Hepatocyte (in vitro differentiated cells): Measurements from ENCODE around the gene OTOP2. TPM values are rescaled to one million over a fixed set of nuclear protein-coding genes. Genes with fewer than 3 reads are reported as not detected.

Experiments
- DNase-seq: peaks from one replicate; pipeline ENCODE4 v3.0.0-alpha.2; 2016; ENCODE audit warnings: low spot score
- H2AFZ ChIP-seq: fragments of 200-600 bp; sonication (generic); 2 replicates; pipeline ENCODE4 v1.6.0; 2016; ENCODE audit warnings: antibody characterized with exemption, mild to moderate bottlenecking
- H3K27ac ChIP-seq: fragments of 200-600 bp; sonication (generic); 2 replicates; pipeline ENCODE4 v1.5.1; 2016; ENCODE audit warnings: mild to moderate bottlenecking
- H3K27me3 ChIP-seq: fragments of 200-600 bp; sonication (generic); 2 replicates; pipeline ENCODE4 v1.6.1; 2016
- H3K36me3 ChIP-seq: fragments of 200-600 bp; sonication (generic); replicated peaks from 2 replicates; pipeline ENCODE4 v1.5.1; 2016; ENCODE audit warnings: low read depth; ENCODE audit not compliant: insufficient read depth
- H3K4me1 ChIP-seq: fragments of 200-600 bp; sonication (generic); 2 replicates; pipeline ENCODE4 v1.5.1; 2016; ENCODE audit warnings: mild to moderate bottlenecking, moderate library complexity; ENCODE audit not compliant: insufficient read depth
- H3K4me2 ChIP-seq: fragments of 200-600 bp; sonication (generic); 2 replicates; pipeline ENCODE4 v1.6.0; 2016
- H3K4me3 ChIP-seq: fragments of 200-600 bp; sonication (generic); 2 replicates; pipeline ENCODE4 v1.5.1; 2016; ENCODE audit warnings: mild to moderate bottlenecking
- H3K79me2 ChIP-seq: fragments of 200-600 bp; sonication (generic); 2 replicates; pipeline ENCODE4 v1.6.0; 2017; ENCODE audit warnings: mild to moderate bottlenecking
- H3K9me2 ChIP-seq: fragments of 200-600 bp; sonication (generic); replicated peaks from 2 replicates; pipeline ENCODE4 v1.6.0; 2017; ENCODE audit warnings: mild to moderate bottlenecking; ENCODE audit not compliant: insufficient read depth
- H3K9me3 ChIP-seq: fragments of 200-600 bp; sonication (generic); 2 replicates; pipeline ENCODE4 v1.5.1; 2016; ENCODE audit warnings: low read depth, mild to moderate bottlenecking
- H4K20me1 ChIP-seq: fragments of 200-600 bp; sonication (generic); 2 replicates; pipeline ENCODE4 v1.6.0; 2016; ENCODE audit warnings: mild to moderate bottlenecking; ENCODE audit not compliant: insufficient read depth, poor library complexity, severe bottlenecking
- CTCF ChIP-seq: fragments of 200-600 bp; sonication (generic); IDR thresholded peaks from 2 replicates; pipeline ENCODE4 v1.5.1; 2016; ENCODE audit warnings: antibody characterized with exemption, mild to moderate bottlenecking; ENCODE audit not compliant: poor library complexity
- EZH2 ChIP-seq: fragments of 200-600 bp; sonication (generic); IDR thresholded peaks from 2 replicates; pipeline ENCODE4 v1.6.1; 2016; ENCODE audit warnings: antibody characterized with exemption, mild to moderate bottlenecking, borderline replicate concordance
- EZH2phosphoT487 ChIP-seq: fragments of 200-600 bp; sonication (generic); IDR thresholded peaks from one replicate; pipeline ENCODE4 v1.6.1; 2018; ENCODE audit warnings: antibody characterized with exemption, mild to moderate bottlenecking, low read depth, moderate library complexity; ENCODE audit not compliant: unreplicated experiment, severe bottlenecking
- WGBS: methylation state at CpG from one replicate; pipeline ENCODE4 v1.1.6; 2016; ENCODE audit warnings: low lambda C conversion rate; ENCODE audit errors: missing lambda C conversion rate; 5-methylcytosine and 5-hydroxymethylcytosine counted together
- polyA plus RNA-seq: library from polyadenylated mRNA; unstranded; fragments of >200 nt; fragmentation: Nextera tagmentation; extraction: Ambion mirVana; gene quantifications from 2 replicates; pipeline ENCODE4 v1.2.1, GENCODE V29; 2016
- total RNA-seq: library from RNA; depleted of rRNA; stranded (reverse); fragments of >200 nt; gene quantifications from 2 replicates; pipeline ENCODE4 v1.2.3, GENCODE V29; 2014

Gene OTOP2
- total RNA-seq (0.16 and 1.1 TPM in 2 replicates), polyA plus RNA-seq (0.19 TPM in 1 of 2 replicates, not detected in the other)

GRCh38 chr17:74924250-74924948, at the start of gene OTOP2:
Gene OTOP2 (plus strand): TSS chr17:74924273. CDS start chr17:74924633, 360 bp downstream.
- Histone ChIP-seq H3K79me2 (no peaks in the 10 kb centered on the region), H3K4me1 (peaks cover 20% of the 10 kb centered on the region), H3K9me2 (no peaks in the 10 kb centered on the region), H2AFZ (peak within 1 kb of the TSS; percentile 74), H4K20me1 (no peaks in the 10 kb centered on the region), H3K27me3 (peaks cover 60% of the 10 kb centered on the region), H3K36me3 (no peaks in the 10 kb centered on the region), H3K9me3 (no peaks in the 10 kb centered on the region), H3K4me3 (peak within 1 kb of the TSS; percentile 52), H3K27ac (no peak within 1 kb of the TSS), H3K4me2 (peak within 1 kb of the TSS; percentile 100)
- 11% methylated on average over 47 of the region's 54 CpGs for WGBS
- TF ChIP-seq CTCF (no peak), EZH2 (peak; percentile 27)
- DNase-seq = peak; percentile 16

- no peak overlapping the region for H3K27ac ChIP-seq
- WGBS = 96% methylated on average over 5 of the region's 5 CpGs
- no peak overlapping the region for H3K4me3 ChIP-seq
- TF ChIP-seq EZH2phosphoT487 (no peak), EZH2 (no peak), CTCF (no peak)
- DNase-seq = no peak
- no peaks in the 10 kb centered on the region for H3K27me3 ChIP-seq
- no peak overlapping the region for H2AFZ ChIP-seq
- no peaks in the 10 kb centered on the region for H3K9me2 ChIP-seq
- H3K4me1 ChIP-seq = peaks cover 10% of the 10 kb centered on the region
- H3K36me3 ChIP-seq = no peaks in the 10 kb centered on the region
- H3K4me2 ChIP-seq = no peak overlapping the region
- no peaks in the 10 kb centered on the region for H3K9me3 ChIP-seq
- H3K79me2 ChIP-seq = no peaks in the 10 kb centered on the region
- no peaks in the 10 kb centered on the region for H4K20me1 ChIP-seq
Observed at GRCh38 chr17:74874615-74875037, 49.4 kb upstream of the OTOP2 start.

- TF ChIP-seq EZH2 = no peak
- no peak for TF ChIP-seq CTCF
- no peak for TF ChIP-seq EZH2phosphoT487
- Histone ChIP-seq H3K9me2 (no peaks in the 10 kb centered on the region), H4K20me1 (no peaks in the 10 kb centered on the region), H3K4me1 (peaks cover 10% of the 10 kb centered on the region), H3K4me3 (no peak overlapping the region), H3K9me3 (no peaks in the 10 kb centered on the region), H3K4me2 (no peak overlapping the region), H2AFZ (no peak overlapping the region), H3K27ac (no peak overlapping the region), H3K36me3 (no peaks in the 10 kb centered on the region), H3K79me2 (no peaks in the 10 kb centered on the region), H3K27me3 (no peaks in the 10 kb centered on the region)
- no peak for DNase-seq
- 81% methylated on average over 5 of the region's 5 CpGs for WGBS
Observed at GRCh38 chr17:74875155-74875976, 48.7 kb upstream of the OTOP2 start.
